B cell (primary cell): ENCODE results near the gene ZNF750.

Experiments used
- EZH2 ChIP-seq: IDR thresholded peaks from 2 replicates; pipeline ENCODE4 v1.6.1; 2012; ENCODE audit warnings: borderline replicate concordance, low read depth, mild to moderate bottlenecking, moderate library complexity, low read length; ENCODE audit not compliant: insufficient read depth, poor library complexity, severe bottlenecking
- TF ChIP-seq, protein P1 (sequence below): fragments of 200-600 bp; IDR thresholded peaks from one replicate; pipeline ENCODE4 v1.8.0; 2022; ENCODE audit warnings: antibody characterized with exemption, mild to moderate bottlenecking

DNA sequence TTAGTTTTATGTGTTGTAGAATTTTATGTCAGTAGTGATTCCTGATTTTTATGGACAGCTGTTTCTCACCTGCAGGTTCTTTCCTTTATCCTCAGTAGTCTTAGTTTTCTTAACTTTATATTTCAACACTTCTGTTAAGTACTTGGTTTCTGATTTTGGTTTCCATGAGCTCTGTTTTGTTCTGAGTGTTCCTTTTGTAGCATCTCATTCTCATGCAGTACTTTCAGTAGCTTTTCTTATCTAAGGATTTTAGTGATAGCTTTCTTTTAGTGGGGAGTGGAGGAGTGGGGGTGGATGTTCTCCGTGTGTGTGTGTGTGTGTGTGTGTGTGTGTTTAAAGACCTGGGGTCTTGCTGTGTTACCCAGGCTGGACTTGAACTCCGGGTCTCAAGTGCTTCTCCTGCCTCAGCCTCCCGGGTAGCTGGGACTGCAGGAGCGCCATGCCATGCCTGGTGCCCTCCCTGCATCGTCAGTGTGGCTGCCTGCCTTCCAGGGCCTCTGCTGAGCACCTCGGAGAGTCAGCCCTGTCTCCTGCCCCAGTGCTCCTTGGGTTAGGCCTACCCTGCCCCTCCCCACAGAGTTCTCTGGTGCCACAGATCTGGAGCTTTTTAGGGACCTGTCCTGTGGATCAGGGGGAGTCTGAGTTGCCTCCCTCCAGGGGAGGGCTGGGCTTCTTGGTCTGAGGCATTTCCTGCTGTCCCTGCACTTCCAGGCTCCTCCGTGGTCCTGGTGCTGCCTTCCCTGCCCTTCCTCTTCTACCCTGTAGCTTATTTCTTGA, 4.3 kb upstream of the ZNF750 start:
- TF ChIP-seq, protein P1, sequence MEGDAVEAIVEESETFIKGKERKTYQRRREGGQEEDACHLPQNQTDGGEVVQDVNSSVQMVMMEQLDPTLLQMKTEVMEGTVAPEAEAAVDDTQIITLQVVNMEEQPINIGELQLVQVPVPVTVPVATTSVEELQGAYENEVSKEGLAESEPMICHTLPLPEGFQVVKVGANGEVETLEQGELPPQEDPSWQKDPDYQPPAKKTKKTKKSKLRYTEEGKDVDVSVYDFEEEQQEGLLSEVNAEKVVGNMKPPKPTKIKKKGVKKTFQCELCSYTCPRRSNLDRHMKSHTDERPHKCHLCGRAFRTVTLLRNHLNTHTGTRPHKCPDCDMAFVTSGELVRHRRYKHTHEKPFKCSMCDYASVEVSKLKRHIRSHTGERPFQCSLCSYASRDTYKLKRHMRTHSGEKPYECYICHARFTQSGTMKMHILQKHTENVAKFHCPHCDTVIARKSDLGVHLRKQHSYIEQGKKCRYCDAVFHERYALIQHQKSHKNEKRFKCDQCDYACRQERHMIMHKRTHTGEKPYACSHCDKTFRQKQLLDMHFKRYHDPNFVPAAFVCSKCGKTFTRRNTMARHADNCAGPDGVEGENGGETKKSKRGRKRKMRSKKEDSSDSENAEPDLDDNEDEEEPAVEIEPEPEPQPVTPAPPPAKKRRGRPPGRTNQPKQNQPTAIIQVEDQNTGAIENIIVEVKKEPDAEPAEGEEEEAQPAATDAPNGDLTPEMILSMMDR: no peak
- TF ChIP-seq EZH2: no peak
